GM19023 (cell line): Measurements from ENCODE around the gene PDE4D.
"Not testable (repeated sequence)": the region's sequence is repeated elsewhere in the genome, so short reads cannot be mapped to it uniquely, and the experiment has no call there.

ENCODE experiments used
- ATAC-seq: cut with Tn5 transposase; IDR thresholded peaks from one replicate; pipeline ENCODE4 v1.9.1; 2021; ENCODE audit warnings: mild to moderate bottlenecking, moderate library complexity; ENCODE audit not compliant: unreplicated experiment

Gene PDE4D

DNA sequence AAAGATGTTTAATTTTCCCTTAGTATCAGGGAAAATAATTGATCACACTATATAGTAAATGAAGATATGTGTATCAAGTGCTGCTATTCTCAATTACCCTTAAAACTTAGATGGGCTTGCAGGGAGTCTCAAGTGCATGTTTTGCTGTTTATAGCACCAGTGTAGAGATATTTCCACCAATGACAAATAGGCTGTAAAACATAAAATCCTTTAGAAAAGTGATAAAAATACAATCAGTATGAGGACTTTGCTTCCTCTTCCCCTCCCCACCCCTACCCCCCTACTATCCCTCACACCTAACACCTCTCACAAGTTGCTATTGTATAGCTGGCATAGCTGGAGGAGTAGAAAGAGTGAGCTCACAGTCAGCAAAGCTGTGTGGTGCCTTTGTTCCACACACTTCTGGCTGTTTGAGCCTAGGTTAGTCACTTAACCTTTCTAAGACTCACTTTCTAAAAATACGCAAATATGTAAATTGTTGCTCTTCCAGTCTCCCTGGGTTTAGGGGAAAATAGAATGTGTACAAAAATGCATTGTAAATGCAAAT lies 93.1 kb downstream of the PDE4D start:
- ATAC-seq, result peak; percentile 6

DNA sequence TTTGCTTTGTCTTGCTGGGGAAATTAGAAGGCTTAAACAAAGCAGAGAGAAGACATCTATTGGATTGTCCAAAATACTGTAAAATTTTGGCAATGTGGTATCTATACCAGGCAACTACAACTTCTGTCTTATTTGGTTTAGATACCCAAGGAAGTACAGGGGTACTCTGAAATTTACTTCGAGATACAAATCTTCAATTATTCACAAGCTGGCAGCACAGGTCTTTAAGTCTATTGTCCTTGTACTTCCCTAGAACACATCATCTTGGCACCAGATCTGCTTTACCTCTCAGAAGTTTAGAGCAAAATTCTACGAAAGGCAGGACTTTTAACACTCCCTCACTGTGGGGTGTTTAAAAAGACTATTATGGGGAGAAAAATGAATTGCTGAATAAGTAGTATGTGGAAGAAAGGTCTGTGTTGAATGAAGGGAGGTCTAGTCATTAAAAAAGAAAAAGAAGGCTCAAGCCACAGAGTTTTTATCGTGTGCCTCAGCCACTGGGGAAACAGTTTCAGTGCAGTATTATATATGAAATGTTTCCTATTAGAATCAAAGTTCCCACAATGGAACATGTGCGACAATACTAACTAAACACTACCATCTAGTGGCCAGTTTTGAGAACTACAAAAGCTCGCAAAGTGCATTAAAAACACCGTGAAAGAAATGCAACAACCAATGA lies 93.7 kb downstream of the PDE4D start:
- ATAC-seq, result peak; percentile 53

DNA sequence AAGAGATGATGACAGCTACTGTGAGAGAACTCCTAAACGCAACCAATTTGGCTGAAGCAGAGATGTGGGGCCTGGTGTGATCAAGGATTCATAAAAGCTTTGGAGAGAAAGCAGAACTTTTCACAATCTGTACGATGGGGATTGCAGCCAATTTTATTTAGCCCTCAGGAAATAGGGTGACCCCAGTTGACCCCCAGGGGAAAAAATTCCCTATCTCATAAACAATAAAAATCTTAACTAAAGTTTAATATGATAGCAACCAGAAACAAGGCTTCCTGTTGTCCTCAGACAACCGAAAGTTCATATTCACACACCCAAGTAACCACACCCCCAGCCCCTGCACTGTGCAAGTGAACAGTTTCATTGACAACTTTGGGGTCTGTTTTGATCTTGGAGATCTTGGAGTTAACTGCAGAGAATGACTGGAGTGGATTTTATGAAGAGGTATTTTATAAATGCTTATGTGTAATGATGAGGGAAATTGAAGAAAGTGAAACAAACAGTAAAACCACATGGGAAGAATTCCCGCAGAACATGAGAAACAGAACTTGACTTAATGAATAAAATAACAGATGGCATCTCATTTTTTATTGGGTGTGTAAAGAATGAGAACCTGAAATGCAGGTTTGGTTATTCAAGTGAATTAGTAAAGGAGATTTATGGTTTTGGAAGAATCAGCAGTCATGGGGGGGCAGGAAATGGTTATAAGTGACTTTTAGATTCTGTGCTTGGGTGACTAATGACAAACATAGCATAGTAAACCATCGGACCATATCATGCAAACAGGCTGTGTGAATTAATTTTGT lies 94.5 kb downstream of the PDE4D start:
- ATAC-seq, result peak; percentile 60

DNA sequence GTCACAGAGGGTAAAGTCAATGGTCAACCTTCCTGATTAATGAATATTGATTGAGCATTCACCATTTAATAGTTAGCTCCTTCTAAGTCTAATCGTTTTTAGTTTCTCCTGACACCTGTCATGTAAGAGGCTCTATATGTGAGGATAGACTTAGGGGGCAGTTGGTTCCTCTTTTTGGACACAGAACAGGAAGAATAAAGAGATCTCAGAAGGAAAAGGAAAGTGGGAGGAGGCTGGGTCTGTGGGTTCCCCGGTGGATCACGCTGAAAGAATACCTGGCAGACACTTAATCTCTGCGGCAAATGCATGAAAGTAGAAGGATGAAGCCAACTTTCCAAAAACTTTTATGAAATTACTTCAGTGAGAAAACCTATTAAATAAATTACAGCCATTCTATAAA lies 98.4 kb downstream of the PDE4D start:
- no peak for ATAC-seq

DNA sequence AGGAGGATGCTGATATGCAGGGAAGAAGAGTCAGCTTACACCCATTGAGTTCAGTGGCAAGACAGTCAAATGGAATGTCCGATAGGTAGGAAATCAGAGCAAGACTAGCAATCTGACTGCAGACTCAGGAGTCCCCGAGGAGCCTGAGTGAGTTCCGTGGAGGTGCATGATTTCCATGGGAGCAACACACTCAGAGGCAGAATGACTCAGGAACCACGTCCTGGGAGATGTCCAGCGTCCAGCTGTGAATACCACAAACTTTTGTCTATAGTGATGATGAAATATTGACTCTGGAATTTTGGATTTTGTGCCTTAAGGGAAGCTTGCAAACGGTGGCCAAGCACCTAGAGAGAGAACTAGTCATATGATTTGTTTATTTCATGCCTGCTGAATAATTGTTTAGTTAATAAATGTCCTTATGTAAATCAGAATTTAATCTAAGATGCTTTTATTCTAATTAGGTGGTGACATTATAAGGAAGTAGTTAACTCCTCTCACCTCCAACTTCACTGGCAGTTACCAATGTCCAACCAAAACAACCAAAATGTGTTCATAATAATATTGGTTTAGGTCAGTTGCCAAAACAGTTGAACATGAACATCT lies 100.4 kb downstream of the PDE4D start:
- no peak for ATAC-seq

DNA sequence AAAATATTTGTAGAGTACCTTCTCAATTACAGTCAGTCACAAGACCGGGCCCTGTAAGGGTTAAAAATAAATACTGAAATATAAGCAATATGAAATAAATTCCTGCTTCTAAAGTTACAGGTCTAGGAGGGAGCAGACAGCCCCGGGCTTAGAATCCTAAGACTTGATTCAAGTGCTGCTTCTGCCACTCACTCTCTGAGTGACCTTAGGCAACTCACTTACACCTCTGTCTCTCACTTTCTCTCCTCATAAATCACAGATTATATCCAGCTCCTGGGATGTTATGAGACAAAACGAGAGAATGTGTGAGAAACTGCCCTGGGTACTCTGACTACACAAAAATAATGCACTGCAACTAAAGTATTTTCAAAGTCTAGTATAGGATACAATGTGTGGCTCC lies 101.9 kb downstream of the PDE4D start:
- no peak for ATAC-seq

DNA sequence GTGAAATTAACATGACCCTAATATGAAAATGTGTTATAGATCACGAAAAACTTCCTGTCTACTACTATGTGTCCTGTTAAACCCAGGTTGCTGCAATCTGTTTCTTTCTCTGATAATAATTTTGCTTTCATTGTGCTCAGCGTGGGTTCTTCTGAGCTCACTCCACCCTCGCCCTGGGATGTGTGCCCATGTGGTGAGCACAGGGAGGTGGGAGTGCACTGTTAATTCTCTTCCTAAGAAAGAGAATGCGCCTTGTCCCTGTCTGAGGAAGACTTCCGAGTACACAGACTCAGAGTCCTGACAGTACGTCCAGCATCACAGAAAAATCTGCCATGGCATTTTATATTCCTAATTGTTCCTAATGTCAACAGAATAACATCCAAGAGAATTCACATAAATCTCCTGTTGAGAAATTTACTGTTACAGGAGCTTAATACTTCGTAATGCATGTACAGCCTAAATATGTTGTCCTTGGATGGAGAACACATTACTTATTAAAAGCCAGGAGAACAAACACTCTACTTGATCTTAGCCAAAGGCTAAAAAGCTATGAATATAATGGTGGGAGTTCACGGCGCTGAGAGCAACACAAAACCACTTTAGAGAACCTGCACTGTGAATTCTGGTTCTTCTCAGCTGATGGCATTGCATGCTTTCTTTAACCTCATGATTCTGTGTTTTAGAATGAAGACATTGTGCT lies 102.6 kb downstream of the PDE4D start:
- no peak for ATAC-seq

DNA sequence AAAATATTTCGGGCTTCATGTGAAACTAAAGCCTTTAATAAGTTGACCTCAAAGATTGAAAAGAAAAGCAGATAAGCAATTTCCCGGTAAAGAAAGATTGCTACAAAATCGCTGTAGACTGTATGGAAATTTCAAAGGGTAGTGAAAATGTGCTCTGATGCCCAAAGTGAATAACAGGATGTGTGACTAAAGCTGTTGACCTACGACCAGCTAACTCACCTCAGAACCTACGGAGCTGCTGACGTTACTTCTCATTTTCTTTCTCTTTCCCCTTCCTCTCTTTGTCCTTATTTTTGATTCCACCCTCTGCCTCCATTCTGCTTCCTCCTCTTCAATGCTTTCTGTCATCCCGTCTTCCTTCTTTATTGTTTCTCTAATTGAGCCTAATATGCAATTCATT lies 103.2 kb downstream of the PDE4D start:
- no peak for ATAC-seq

DNA sequence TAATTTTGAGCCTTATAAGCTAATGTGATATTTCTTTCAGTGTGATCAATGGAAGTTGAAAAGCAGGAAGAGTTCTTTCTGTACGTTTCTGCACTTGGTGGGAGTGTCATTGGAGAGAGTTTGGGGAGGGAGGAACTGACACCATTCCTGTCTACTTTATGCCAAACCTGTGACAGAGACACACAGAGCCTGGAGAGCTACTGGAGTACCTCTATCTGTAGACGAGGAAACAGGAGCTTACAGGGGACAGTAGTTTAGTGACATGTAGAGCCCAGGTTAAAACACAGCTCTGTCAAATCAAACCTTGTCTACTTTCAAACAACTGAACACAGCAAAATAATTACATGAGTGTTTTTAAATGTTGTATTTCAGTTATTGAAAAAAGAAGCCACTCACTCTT lies 103.6 kb downstream of the PDE4D start:
- ATAC-seq, result no peak

DNA sequence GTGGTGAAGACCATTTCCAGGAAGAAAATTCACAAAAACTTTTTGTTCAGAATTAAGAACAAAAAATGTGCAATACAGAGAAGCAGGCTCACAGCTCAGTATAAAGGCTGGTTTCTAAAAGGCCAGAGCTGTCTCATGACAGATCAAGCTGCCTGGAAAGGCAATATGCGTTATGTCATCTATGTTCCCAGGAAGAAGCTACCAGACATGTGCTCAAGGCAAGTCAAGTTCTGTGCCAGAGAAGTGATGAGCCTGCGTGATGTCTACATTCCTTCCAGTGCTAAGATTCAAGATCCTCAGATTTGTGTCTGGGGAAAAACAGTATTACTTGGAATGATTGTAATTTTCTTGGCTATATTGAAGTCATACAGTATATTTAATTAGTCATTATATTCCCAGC lies 104.3 kb downstream of the PDE4D start:
- no peak for ATAC-seq

DNA sequence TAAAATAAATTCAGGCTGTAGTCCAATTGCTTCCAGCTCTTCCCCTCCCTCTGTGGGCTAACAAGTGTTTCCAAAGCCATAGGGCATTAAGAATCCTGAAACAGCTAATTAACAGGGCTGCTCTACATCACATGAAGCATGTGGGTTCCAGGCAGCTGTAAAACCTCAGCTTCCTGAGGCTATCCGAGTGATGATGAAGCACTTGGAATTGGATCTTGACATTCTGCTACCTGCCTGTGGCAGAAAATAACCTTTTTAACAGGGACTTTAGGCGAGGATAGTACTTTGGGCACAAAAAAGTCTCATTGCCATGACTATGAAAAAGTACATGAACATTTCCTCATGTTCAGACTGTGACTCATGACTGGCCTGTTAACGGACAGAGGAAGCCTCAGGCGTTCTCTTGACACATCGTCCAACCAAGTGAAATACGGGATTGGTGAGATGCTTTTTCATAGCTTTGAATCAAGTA lies 107.2 kb downstream of the PDE4D start:
- ATAC-seq, result no peak

DNA sequence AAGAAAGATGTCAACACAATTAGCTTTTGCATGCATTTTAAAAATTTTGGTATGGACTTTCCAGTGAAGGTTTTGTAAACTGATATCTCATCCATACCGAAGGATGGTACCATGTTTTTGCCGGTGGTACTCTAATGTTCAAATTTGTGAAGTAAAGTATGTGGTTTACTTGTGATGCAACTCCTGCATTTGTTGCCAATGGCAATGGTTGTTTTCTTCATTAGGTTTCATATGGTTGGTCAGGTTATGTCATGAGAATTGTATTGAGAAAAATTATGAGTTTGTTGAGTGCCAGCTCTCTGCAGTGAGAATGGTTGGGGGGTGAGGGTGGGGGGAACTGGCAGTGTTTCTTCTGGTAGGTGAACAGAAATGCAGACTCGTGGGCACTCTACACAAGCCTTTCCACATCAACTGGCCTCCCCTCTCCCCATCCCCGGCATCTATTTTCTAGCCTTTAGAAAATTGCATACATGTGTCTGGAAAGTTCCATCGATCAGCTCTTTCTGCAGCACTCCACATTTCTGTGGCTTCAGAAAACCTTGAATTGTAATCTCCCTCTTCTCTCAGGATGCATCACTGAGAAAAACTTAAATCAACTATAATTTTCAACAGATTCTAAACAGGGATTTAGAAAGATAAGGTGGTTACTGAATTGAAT lies 107.7 kb downstream of the PDE4D start:
- ATAC-seq, result no peak

DNA sequence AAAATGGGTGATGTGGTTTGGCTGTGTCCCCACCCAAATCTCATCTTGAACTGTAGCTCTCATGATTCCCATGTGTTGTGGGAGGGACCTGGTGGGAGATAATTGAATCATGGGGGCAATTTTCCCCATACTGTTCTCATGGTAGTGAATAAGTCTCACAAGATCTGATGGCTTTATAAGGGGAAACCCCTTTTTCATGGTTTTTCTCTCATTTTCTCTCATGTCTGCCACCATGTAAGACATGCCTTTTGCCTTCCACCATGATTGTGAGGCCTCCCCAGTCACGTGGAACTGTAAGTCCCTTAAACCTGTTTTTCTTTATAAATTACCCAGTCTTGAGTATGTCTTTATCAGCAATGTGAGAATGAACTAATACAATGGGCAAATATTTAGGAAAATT lies 108.8 kb downstream of the PDE4D start:
- ATAC-seq, result not testable (repeated sequence)

DNA sequence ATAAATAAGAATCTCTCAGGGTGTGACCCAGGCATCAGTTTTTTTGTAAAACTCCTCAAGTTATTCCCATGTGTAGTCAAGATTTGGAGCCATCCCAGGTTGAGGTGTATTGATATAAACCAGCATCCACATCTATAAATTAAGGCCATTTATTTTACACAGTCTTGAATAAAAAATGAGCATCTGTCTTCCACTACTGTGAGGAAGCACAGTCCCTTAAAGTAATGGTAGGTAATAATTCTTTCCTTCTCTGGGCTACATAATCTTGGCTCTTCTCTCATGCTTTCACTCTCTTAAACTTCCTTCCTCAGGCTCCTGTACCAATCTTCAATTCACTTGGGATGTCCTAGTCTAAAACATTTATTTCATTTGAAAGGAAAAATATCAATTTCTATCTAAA lies 110.3 kb downstream of the PDE4D start:
- ATAC-seq, result no peak

DNA sequence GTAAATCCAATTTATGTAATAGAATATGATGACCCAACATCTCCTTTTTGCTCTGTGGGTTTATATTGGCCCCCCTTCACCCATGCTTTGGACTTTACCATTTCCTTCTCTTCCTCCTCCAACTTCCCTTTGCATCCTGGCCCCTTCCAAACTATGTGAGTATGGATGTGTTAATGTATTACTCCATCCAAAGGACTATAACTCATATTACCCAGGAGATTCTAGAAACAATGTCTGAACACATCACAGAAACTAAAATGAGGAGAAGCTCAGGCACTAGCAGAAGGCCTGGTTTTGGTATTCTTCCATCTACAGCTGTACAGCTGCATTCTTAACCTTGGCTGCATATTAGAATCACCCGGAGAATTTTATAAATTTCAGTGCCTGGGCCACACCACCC lies 110.7 kb downstream of the PDE4D start:
- ATAC-seq, result no peak

DNA sequence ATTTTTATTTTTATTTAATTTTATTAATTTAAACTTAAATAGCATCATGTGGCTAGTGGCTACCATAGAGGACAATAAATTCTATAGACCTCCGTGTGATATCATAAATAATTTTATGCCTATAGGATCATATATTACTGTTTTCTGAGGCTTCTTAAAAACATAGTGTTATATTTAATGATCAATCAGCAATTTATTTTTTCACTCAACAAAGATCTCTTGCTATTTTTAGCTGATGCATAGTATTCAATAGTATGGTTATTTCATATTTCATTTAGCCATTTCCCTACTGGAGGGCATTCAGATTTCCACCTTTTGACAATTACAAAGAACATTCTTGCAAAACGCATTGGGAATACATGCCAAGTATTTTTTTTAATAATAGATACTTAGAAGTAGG lies 114.1 kb downstream of the PDE4D start:
- no peak for ATAC-seq

DNA sequence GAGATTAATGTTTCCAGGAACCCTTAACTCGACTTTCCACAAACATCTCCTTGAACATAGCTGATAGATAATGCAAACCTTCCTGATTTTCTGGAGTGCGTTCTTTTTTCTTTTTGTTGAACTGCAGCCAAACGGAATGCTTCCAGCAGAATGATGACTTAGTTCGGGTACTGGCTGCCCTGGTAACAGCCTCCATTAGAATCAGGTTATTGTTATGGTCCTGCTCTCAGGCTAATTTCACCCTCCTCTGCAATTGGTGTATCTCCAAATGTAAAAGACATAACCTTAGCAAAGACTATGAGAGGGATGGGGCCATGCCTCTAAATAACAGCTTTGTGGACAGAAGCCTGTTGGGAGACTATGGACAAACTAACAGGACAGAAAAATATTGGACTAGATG lies 116.5 kb downstream of the PDE4D start:
- ATAC-seq, result no peak

DNA sequence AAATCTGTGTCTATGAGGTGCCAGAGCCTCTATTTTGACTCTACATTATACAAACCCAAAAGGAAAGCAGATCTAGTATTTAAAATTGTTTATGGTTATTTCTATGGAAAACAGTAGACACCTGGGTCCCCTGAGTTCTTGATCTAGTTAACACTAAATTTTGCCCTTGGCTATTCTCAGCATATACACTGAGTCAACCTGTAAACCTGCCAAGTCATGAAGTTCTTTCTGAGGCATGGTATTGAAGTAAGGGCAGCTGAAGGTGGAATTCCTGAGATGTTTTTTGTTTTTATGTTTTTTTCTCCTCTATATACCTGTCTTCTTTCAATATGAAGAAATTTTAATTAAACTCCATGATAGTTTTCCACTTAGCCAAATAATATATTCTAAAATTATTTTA lies 120.2 kb downstream of the PDE4D start:
- no peak for ATAC-seq

DNA sequence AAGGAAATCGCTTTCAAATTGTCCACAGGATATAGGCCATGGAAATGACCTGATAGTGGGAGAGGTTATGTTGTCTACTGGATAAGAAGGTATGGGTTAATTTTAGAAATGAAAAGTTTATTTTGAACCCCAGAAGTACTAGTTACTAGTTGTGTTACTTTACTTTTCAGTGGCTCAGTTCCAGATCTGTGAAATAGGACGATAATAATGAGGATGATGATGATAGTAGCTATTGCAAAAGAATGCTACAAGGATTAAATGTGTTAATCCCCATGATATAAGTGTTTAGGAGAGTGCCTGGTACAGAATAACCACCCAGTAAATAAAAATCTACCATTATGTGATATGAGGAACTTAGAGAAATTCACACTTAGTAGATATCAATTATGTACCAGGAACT lies 120.8 kb downstream of the PDE4D start:
- no peak for ATAC-seq

DNA sequence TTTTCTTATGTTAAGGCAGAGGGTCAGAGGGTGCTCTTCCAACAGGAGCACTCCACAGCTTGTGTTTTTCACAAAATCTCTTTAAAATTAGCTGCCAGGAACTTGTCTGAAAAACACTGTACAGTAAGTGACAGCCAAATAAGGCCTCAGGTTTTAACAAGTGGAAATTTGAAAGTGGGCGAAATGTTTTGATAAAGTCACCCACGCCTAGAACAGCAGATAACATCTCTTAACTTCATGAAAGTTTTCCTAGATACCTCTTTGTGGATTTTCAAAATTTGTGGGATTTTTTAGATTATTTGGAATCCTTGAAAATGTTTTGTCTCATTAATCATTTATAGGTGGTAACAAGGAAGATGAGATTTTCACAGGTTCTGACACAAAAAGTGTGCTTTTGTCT lies 121.3 kb downstream of the PDE4D start:
- no peak for ATAC-seq

DNA sequence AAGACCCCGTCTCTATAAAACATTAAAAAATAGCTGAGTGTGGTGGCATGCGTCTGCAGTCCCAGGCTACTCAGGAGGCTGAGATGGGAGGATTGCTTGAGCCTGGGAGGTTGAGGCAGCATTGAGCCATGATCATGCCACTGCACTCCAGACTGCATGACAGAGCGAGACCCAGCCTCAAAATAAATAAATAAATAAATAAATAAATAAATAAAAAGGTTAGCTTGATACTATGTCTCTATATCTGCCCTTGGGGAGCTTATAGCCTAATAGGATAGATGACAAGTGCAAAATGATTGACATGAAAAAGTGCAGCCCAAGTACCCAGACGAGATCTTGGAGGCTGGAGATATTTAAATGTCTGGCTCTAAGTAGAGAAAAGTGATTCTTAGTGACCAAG lies 122.6 kb downstream of the PDE4D start:
- no peak for ATAC-seq
